ENCODE measurements around the gene ZFP36L2.

Gene ZFP36L2

DNA sequence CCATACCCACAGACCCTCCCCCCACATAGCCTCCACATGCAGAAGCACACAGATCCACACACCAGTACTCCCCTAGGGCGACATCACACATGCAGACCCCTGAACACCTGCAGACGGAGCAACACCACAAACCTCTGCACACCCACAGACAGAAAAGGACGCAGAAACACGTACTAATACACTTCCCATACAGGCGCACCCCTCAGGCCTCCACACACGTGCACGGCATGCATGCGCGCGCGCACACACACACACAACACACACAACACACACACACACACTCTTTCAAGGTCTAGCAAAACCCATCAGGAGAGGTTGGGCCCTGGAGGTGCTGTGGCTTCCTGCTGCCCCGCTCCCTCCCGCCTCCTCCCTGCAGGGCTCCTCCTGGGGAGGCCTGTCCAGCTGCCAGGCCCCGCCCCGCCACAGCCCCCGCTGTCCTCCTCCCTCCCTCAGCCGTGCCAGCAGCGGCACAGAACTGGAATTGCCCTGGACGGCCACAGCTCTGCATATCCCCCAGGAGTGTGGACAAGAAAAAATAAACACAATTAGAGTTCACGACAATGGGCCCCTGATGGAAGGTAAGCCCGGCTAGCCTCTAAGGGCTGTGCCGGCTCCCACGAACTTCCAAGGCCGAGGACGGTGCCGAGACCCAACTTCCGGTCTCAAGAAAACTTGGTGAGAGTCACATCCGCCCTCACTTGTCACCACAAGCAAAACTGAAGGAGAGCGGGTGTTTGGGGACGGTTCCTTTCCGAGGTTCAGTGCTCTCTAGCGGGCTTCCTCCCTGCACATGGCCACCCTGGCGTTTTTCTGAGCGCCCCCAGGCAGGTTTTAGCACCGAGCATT lies 6.8 kb downstream of the ZFP36L2 start:
- peaks cover 65% of the 10 kb centered on the region for H3K4me1 ChIP-seq (ENCODE audit: low read length)
- peaks cover 20% of the 10 kb centered on the region for H3K36me3 ChIP-seq (replicated peaks; ENCODE audit: low read depth, low read length)
- peak overlapping the region; percentile 85 for H3K9ac ChIP-seq (ENCODE audit: low read length)
- peaks cover 52% of the 10 kb centered on the region for H3K79me2 ChIP-seq (ENCODE audit: low read length)
- no peaks in the 10 kb centered on the region for H3K27me3 ChIP-seq (ENCODE audit: low read depth, low read length)
- peak overlapping the region; percentile 79 for H3K4me3 ChIP-seq (ENCODE audit: low read length)
- peak overlapping the region; percentile 92 for H3K27ac ChIP-seq (ENCODE audit: low read length)
- no peaks in the 10 kb centered on the region for H3K9me3 ChIP-seq (ENCODE audit: insufficient read depth, low read length)
- H4K20me1 ChIP-seq (ENCODE audit: insufficient read depth, low read length): peaks cover 24% of the 10 kb centered on the region
- peak overlapping the region; percentile 97 for H3K4me2 ChIP-seq (ENCODE audit: low read length)
- peak overlapping the region; percentile 84 for H2AFZ ChIP-seq (ENCODE audit: low read depth, low read length)
- TF ChIP-seq, protein P1, sequence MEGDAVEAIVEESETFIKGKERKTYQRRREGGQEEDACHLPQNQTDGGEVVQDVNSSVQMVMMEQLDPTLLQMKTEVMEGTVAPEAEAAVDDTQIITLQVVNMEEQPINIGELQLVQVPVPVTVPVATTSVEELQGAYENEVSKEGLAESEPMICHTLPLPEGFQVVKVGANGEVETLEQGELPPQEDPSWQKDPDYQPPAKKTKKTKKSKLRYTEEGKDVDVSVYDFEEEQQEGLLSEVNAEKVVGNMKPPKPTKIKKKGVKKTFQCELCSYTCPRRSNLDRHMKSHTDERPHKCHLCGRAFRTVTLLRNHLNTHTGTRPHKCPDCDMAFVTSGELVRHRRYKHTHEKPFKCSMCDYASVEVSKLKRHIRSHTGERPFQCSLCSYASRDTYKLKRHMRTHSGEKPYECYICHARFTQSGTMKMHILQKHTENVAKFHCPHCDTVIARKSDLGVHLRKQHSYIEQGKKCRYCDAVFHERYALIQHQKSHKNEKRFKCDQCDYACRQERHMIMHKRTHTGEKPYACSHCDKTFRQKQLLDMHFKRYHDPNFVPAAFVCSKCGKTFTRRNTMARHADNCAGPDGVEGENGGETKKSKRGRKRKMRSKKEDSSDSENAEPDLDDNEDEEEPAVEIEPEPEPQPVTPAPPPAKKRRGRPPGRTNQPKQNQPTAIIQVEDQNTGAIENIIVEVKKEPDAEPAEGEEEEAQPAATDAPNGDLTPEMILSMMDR (IDR thresholded peaks at IDR 0.05; ENCODE audit: low read depth, low read length): peak; percentile 27; the same call in 1 of the 2 replicates
- TF ChIP-seq EZH2phosphoT487 (IDR thresholded peaks at IDR 0.05; ENCODE audit: low read depth): no peak

DNA sequence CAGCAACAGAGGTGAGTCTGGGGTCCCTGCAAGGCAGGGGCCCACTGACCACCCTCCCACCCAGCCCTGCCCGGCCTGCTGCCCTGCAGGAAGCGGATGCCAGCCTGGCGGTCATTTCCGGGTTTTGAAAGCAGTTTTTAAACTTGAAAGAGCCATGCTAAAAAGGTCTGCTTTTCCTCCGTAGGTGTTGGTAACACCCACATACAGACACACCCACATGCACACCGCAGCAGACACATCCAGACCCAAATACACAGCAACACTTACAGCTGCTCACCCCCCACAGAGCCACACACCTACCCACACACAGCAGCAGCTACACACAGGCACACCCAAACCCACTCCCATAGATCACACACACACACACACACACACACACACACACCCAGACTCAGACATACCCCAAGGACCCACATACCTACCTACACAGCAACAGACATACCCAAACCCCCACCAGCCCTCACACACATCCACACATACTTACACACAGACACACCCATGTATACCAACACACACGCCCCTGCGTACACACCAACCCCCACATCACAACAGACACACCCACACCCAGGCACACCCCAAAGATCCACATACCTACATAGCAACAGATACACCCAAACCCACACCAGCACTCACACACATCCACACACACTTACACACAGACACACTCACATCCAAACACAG lies 7.6 kb downstream of the ZFP36L2 start:
- Histone ChIP-seq H3K27me3 (ENCODE audit: low read depth, low read length) (no peaks in the 10 kb centered on the region), H3K36me3 (replicated peaks; ENCODE audit: low read depth, low read length) (peaks cover 16% of the 10 kb centered on the region), H3K27ac (ENCODE audit: low read length) (peak overlapping the region; percentile 92), H3K79me2 (ENCODE audit: low read length) (peaks cover 45% of the 10 kb centered on the region), H3K4me3 (ENCODE audit: low read length) (peak overlapping the region; percentile 79), H4K20me1 (ENCODE audit: insufficient read depth, low read length) (peaks cover 20% of the 10 kb centered on the region), H3K9me3 (ENCODE audit: insufficient read depth, low read length) (no peaks in the 10 kb centered on the region), H3K9ac (ENCODE audit: low read length) (peak overlapping the region; percentile 85), H3K4me2 (ENCODE audit: low read length) (peak overlapping the region; percentile 97), H2AFZ (ENCODE audit: low read depth, low read length) (0 out of 2 replicates have a peak overlapping the region, but pooled peaks have one; percentile 84), H3K4me1 (ENCODE audit: low read length) (peaks cover 64% of the 10 kb centered on the region)
- TF ChIP-seq EZH2phosphoT487 (IDR thresholded peaks at IDR 0.05; ENCODE audit: low read depth): no peak
- TF ChIP-seq, protein P1 (IDR thresholded peaks at IDR 0.05; ENCODE audit: low read depth, low read length): no peak

DNA sequence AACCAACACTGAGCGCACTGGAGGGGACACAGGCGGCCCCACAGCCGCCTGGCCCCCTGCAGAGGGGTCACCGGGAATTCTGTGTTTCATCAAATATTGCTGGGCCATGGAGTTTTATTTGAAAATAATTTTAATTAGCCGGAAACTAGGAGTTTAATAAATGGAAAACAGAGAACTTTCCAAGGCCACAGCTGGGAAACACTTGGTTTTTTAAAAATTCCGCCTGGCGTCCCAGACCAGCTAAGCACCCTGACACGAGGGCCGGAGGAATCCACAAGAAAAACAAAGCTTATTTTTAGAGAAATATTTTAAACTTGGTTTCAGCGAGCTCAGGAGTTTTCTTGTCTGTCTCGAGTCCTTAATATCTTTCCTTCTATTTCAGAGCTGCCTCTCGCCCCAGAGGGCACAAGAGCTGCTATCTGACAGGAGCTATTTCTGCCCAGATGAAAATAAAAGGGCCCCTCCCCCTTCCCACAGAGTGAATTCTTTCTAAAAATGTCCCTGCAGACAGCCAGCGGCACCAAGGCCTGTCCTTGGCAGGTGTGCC lies 8.2 kb downstream of the ZFP36L2 start:
- H4K20me1 ChIP-seq (ENCODE audit: insufficient read depth, low read length): peaks cover 14% of the 10 kb centered on the region
- peak overlapping the region; percentile 85 for H3K9ac ChIP-seq (ENCODE audit: low read length)
- peak overlapping the region; percentile 79 for H3K4me3 ChIP-seq (ENCODE audit: low read length)
- H3K9me3 ChIP-seq (ENCODE audit: insufficient read depth, low read length): no peaks in the 10 kb centered on the region
- H2AFZ ChIP-seq (ENCODE audit: low read depth, low read length): no peak overlapping the region
- TF ChIP-seq EZH2phosphoT487 (IDR thresholded peaks at IDR 0.05; ENCODE audit: low read depth): no peak
- H3K79me2 ChIP-seq (ENCODE audit: low read length): peaks cover 39% of the 10 kb centered on the region
- peak overlapping the region; percentile 92 for H3K27ac ChIP-seq (ENCODE audit: low read length)
- H3K4me2 ChIP-seq (ENCODE audit: low read length): peak overlapping the region; percentile 97
- H3K36me3 ChIP-seq (replicated peaks; ENCODE audit: low read depth, low read length): peaks cover 10% of the 10 kb centered on the region
- H3K4me1 ChIP-seq (ENCODE audit: low read length): peaks cover 63% of the 10 kb centered on the region
- H3K27me3 ChIP-seq (ENCODE audit: low read depth, low read length): no peaks in the 10 kb centered on the region

DNA sequence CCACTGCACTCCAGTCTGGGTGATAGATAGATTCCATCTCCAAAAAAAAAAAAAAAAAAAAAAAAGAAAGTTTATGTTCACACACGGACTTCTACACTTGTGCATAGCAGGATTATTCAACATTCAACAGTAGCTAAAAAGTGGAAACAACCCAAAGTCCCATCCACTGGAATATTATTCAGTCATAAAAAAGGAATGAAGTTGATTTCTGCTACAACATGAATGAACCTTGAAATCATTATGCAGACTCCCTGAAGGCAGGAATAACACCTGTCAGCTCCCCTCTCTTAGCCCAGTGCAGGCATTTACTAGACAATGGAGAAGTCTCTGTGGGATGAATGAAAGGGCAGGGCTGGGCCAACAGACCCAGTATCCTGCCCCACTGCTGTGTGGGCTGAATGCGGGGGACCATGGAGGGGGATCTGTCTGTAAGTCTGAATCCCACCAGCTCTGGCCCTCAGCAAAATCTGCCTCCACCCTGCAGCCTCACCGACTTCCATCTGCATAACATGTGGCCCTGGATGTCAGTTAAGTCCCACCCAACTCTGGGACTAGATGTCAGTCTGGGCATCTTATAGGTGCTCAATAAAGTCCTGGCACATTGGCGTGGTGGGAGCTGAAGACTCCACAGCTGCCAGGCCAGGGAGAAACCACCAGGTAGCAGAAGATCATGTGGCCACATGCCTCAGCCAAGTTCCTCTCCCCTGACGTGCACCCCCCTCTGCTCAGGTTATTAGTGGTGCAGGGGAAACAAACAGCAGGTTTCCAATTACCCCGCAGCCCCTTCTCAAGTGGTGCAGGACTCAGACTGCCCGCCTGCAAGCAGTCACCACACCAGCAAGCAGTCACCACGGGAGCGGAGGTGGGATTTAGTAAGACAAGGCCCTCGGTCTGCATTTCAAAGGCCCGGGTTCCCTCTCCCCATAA lies 8.9 kb downstream of the ZFP36L2 start:
- Histone ChIP-seq H3K79me2 (ENCODE audit: low read length) (peaks cover 31% of the 10 kb centered on the region), H3K4me3 (ENCODE audit: low read length) (peak overlapping the region; percentile 79; the same call in 1 of the 2 replicates), H3K4me2 (ENCODE audit: low read length) (peak overlapping the region; percentile 97), H3K9ac (ENCODE audit: low read length) (peak overlapping the region; percentile 85), H3K27me3 (ENCODE audit: low read depth, low read length) (no peaks in the 10 kb centered on the region), H3K27ac (ENCODE audit: low read length) (peak overlapping the region; percentile 92), H3K9me3 (ENCODE audit: insufficient read depth, low read length) (no peaks in the 10 kb centered on the region), H4K20me1 (ENCODE audit: insufficient read depth, low read length) (peaks cover 9% of the 10 kb centered on the region), H3K36me3 (replicated peaks; ENCODE audit: low read depth, low read length) (peaks cover 6% of the 10 kb centered on the region), H3K4me1 (ENCODE audit: low read length) (peaks cover 64% of the 10 kb centered on the region), H2AFZ (ENCODE audit: low read depth, low read length) (no peak overlapping the region)
- TF ChIP-seq, protein P1 (IDR thresholded peaks at IDR 0.05; ENCODE audit: low read depth, low read length): no peak
- no peak for TF ChIP-seq EZH2phosphoT487 (IDR thresholded peaks at IDR 0.05; ENCODE audit: low read depth)

Data from OCI-LY3 (cell line).